Mesendoderm (in vitro differentiated cells): Measurements from ENCODE around the gene FANCD2.
A peak's percentile ranks its signal among the peaks of the same experiment; 100 is the strongest.

ENCODE experiments used
- DNase-seq: peaks from one replicate; pipeline ENCODE4 v3.0.0; 2013
- H2AK5ac ChIP-seq: 2 replicates; pipeline ENCODE4 v1.6.1; 2013; ENCODE audit warnings: low read length, inconsistent platforms
- H2BK120ac ChIP-seq: 2 replicates; pipeline ENCODE4 v1.6.1; 2013; ENCODE audit warnings: low read depth, mild to moderate bottlenecking, low read length, moderate library complexity, mixed read lengths
- H2BK15ac ChIP-seq: replicated peaks from 2 replicates; pipeline ENCODE4 v1.6.1; 2013; ENCODE audit warnings: low read depth, mild to moderate bottlenecking, moderate library complexity
- H2BK5ac ChIP-seq: 2 replicates; pipeline ENCODE4 v1.6.1; 2013; ENCODE audit warnings: low read length, inconsistent platforms
- H3K18ac ChIP-seq: 2 replicates; pipeline ENCODE4 v1.6.1; 2013; ENCODE audit warnings: mild to moderate bottlenecking, low read length, mixed read lengths
- H3K23ac ChIP-seq: one replicate; pipeline ENCODE4 v1.6.1; 2013; ENCODE audit warnings: low read length
- H3K27ac ChIP-seq: 2 replicates; pipeline ENCODE4 v1.5.1; 2013; ENCODE audit warnings: low read depth, mild to moderate bottlenecking, inconsistent platforms, low read length, moderate library complexity
- H3K27me3 ChIP-seq: 2 replicates; pipeline ENCODE4 v1.6.1; 2013; ENCODE audit warnings: low read length, control low read depth, mild to moderate bottlenecking, inconsistent platforms; ENCODE audit not compliant: insufficient read depth, poor library complexity
- H3K36me3 ChIP-seq: 2 replicates; pipeline ENCODE4 v1.6.1; 2013; ENCODE audit warnings: low read length, inconsistent platforms; ENCODE audit not compliant: control insufficient read depth, insufficient read depth
- H3K4ac ChIP-seq: one replicate; pipeline ENCODE4 v1.6.1; 2013; ENCODE audit warnings: low read depth, mild to moderate bottlenecking, low read length, moderate library complexity
- H3K4me1 ChIP-seq: 2 replicates; pipeline ENCODE4 v1.6.1; 2013; ENCODE audit warnings: low read depth, low read length, inconsistent platforms; ENCODE audit not compliant: control insufficient read depth
- H3K4me2 ChIP-seq: 2 replicates; pipeline ENCODE4 v1.6.1; 2013; ENCODE audit warnings: low read length
- H3K4me3 ChIP-seq: 2 replicates; pipeline ENCODE4 v1.5.1; 2013; ENCODE audit warnings: mild to moderate bottlenecking, low read length
- H3K56ac ChIP-seq: one replicate; pipeline ENCODE4 v1.6.1; 2013; ENCODE audit warnings: low read length
- H3K79me1 ChIP-seq: 2 replicates; pipeline ENCODE4 v1.6.1; 2013; ENCODE audit warnings: low read length, inconsistent platforms
- H3K79me2 ChIP-seq: 2 replicates; pipeline ENCODE4 v1.6.1; 2013; ENCODE audit warnings: mild to moderate bottlenecking, low read length; ENCODE audit not compliant: control insufficient read depth, insufficient read depth
- H3K9ac ChIP-seq: 2 replicates; pipeline ENCODE4 v1.6.1; 2013; ENCODE audit warnings: low read length, inconsistent platforms
- H4K5ac ChIP-seq: one replicate; pipeline ENCODE4 v1.6.1; 2013; ENCODE audit warnings: low read length
- H4K8ac ChIP-seq: one replicate; pipeline ENCODE4 v1.6.1; 2013; ENCODE audit warnings: low read depth, mild to moderate bottlenecking, control low read depth, low read length, moderate library complexity
- whole genome bisulfite sequencing: extraction: QIAGEN DNeasy Blood & Tissue Kit; methylation state at CpG from one replicate; pipeline ENCODE4 v1.1.7; 2013; ENCODE audit warnings: low lambda C conversion rate, missing lambda C conversion rate; ENCODE audit not compliant: insufficient coverage; ENCODE audit errors: extremely low coverage; 5-methylcytosine and 5-hydroxymethylcytosine counted together

Gene FANCD2

DNA sequence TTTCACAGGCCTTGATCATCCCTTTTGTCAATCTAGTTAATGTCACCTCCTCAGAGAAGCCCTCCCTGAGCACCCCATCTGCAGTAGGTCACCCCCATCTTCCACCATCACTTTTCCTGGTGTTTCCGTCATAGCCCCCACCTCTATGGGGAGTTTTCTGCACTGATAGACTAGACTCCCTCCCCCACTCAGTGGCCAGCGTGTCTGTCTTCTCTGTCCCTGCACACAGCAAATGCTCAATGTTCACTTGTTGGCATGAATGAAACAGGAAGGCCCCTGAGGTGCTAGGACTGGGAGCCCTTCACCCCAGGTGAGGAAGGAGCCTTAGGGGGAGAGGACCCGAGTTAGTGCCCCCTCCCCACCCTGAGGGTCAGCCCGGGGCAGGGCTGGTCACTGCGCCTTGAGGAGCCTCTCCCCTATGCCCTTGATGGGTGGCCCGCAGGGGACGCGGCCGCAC lies 15.8 kb upstream of the FANCD2 start:
- WGBS = no CpG with 5 or more reads among the region's 9 CpGs

DNA sequence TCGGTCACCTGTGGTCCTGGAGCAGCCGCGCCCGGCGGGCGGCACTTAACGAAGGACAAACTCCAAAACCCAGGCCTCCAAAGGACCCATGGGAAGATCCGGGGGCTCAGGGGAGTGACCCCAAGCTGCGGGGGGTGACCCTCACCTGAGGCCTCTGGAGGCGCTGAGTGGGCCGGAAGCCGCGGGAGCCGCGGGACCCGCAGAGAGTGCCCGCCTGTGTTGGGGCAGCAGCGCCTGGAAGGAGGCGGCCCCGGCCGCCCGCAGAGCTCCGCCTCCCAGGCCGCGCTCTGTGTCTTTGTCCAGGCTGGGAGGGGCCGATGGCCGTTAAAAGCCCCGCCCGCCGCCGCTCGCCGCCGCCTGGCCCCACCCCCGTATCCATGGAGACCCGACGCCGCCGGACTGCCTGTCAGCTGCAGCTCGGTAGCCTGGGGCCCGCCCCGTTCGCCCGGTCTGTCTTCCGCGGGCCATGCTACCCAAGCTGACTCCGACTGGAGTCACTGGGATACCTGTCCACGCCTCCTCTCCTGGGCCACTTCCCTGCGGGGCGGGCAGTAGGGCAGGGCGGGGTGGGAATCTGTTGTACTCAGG lies 15.3 kb upstream of the FANCD2 start:
- Histone ChIP-seq H4K8ac (no peak overlapping the region), H3K79me2 (no peaks in the 10 kb centered on the region), H3K4me3 (peak overlapping the region; percentile 38), H2BK5ac (no peak overlapping the region), H3K18ac (no peak overlapping the region), H3K4me2 (peak overlapping the region; percentile 34), H3K79me1 (no peaks in the 10 kb centered on the region), H3K4ac (no peak overlapping the region), H3K56ac (peak overlapping the region; percentile 57), H3K27me3 (no peaks in the 10 kb centered on the region), H2BK15ac (no peak overlapping the region), H3K23ac (no peak overlapping the region), H2AK5ac (no peak overlapping the region), H3K4me1 (peaks cover 2% of the 10 kb centered on the region), H3K36me3 (no peaks in the 10 kb centered on the region), H3K27ac (no peak overlapping the region), H2BK120ac (no peak overlapping the region), H3K9ac (peak overlapping the region; percentile 47), H4K5ac (no peak overlapping the region)
- no CpG with 5 or more reads among the region's 51 CpGs for WGBS
- peak; percentile 94 for DNase-seq

More for the DNA sequence above, 15.8 kb upstream of the FANCD2 start:
- no peak overlapping the region for H3K27ac ChIP-seq
- H3K27me3 ChIP-seq = no peaks in the 10 kb centered on the region
- H3K4me3 ChIP-seq = peak overlapping the region; percentile 38
- H4K5ac ChIP-seq = no peak overlapping the region
- no peaks in the 10 kb centered on the region for H3K36me3 ChIP-seq
- no peak overlapping the region for H2AK5ac ChIP-seq
- no peaks in the 10 kb centered on the region for H3K79me1 ChIP-seq
- H2BK15ac ChIP-seq = no peak overlapping the region
- H3K4me1 ChIP-seq = peaks cover 2% of the 10 kb centered on the region
- H3K18ac ChIP-seq = no peak overlapping the region
- H2BK120ac ChIP-seq = no peak overlapping the region
- peak overlapping the region; percentile 57 for H3K56ac ChIP-seq
- H3K4me2 ChIP-seq = peak overlapping the region; percentile 13
- no peak overlapping the region for H3K4ac ChIP-seq
- H4K8ac ChIP-seq = no peak overlapping the region
- no peak overlapping the region for H3K23ac ChIP-seq
- no peak overlapping the region for H2BK5ac ChIP-seq
- no peaks in the 10 kb centered on the region for H3K79me2 ChIP-seq
- DNase-seq = no peak
- peak overlapping the region; percentile 47 for H3K9ac ChIP-seq

DNA sequence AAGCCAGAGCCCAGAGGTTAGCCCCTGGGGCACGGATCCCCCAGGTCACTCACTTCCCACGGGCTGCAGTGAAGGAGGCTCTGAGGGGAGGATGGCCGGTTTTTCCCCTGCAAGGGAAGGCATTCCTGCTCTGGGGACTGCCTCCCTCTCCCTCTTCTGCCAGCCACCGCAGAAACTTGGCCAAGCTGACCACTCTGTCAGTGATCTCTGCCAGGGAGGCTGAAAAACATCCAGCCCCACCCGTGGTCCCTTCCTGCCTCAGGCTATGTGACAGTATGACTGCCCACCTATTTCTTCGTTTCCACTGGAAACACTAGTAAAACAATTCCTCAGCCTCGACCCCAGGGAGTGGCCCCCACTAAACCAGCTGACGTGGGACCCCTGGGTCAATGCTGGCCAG lies 14.6 kb upstream of the FANCD2 start:
- Histone ChIP-seq H3K4me1 (peaks cover 2% of the 10 kb centered on the region), H3K27me3 (no peaks in the 10 kb centered on the region), H3K4me2 (no peak overlapping the region), H3K27ac (no peak overlapping the region), H3K56ac (no peak overlapping the region), H2BK120ac (no peak overlapping the region), H3K23ac (no peak overlapping the region), H4K8ac (no peak overlapping the region), H4K5ac (no peak overlapping the region), H3K36me3 (no peaks in the 10 kb centered on the region), H2AK5ac (no peak overlapping the region), H3K4me3 (no peak overlapping the region), H3K79me1 (no peaks in the 10 kb centered on the region), H3K79me2 (no peaks in the 10 kb centered on the region), H3K4ac (no peak overlapping the region), H3K9ac (no peak overlapping the region), H3K18ac (no peak overlapping the region), H2BK15ac (no peak overlapping the region), H2BK5ac (no peak overlapping the region)
- WGBS = no CpG with 5 or more reads among the region's 8 CpGs
- no peak for DNase-seq

DNA sequence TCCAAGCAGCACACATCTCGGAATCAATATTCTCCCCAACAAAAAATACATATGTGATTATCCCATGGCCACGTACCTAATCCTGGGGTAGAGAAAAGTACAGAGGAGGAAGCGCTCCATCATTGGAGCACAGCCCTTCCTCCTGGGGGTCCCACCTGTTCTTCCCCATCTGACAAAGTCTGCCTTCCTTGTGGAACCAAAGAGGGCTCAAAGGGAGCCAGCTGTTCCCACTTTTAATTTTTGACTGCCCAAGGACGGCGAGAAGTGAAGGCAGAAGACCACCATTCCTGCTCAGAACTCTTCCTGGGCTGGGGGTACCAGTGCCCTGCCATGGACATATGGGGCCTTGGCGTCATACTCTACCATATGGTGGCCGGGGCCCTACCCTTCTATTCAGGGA lies 14.1 kb upstream of the FANCD2 start:
- Histone ChIP-seq H3K9ac (no peak overlapping the region), H2AK5ac (no peak overlapping the region), H3K4me2 (no peak overlapping the region), H2BK15ac (no peak overlapping the region), H3K36me3 (no peaks in the 10 kb centered on the region), H3K27me3 (no peaks in the 10 kb centered on the region), H3K56ac (no peak overlapping the region), H3K4me3 (no peak overlapping the region), H2BK5ac (no peak overlapping the region), H2BK120ac (no peak overlapping the region), H3K4me1 (peaks cover 2% of the 10 kb centered on the region), H3K23ac (no peak overlapping the region), H3K4ac (no peak overlapping the region), H3K27ac (no peak overlapping the region), H4K8ac (no peak overlapping the region), H3K18ac (no peak overlapping the region), H3K79me2 (no peaks in the 10 kb centered on the region), H4K5ac (no peak overlapping the region), H3K79me1 (no peaks in the 10 kb centered on the region)
- WGBS = no CpG with 5 or more reads among the region's 7 CpGs
- no peak for DNase-seq

DNA sequence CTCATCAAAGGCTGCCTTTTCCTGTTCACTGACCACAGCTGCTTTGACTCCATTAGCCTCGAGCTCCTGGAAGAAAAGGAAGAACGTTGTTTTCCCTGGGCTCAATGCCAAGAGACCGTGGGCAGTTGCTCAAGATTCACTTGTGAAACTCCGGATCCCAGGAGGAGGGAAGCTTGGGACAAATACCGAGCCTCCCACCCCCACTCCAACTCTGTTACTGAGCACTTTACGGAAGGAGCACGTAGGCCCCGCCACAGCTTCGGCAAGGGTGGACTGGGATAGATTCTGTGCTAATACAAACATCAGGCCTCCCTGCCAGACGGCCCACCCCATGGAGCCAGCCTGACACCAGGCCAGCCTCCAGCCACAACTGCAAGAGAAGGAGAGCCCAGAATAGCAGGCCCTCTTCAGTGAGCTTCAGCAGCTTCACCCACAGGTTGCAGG lies 10.8 kb upstream of the FANCD2 start:
- Histone ChIP-seq H2BK5ac (no peak overlapping the region), H3K18ac (no peak overlapping the region), H3K4me1 (no peaks in the 10 kb centered on the region), H4K5ac (no peak overlapping the region), H3K79me1 (no peaks in the 10 kb centered on the region), H2AK5ac (no peak overlapping the region), H4K8ac (no peak overlapping the region), H3K9ac (no peak overlapping the region), H3K36me3 (no peaks in the 10 kb centered on the region), H3K27ac (no peak overlapping the region), H3K4ac (no peak overlapping the region), H3K23ac (no peak overlapping the region), H2BK120ac (no peak overlapping the region), H3K79me2 (no peaks in the 10 kb centered on the region), H3K4me2 (no peak overlapping the region), H3K4me3 (no peak overlapping the region), H3K27me3 (no peaks in the 10 kb centered on the region), H3K56ac (no peak overlapping the region), H2BK15ac (no peak overlapping the region)
- DNase-seq = no peak
- no CpG with 5 or more reads among the region's 10 CpGs for WGBS
